Fibroblast of mammary gland (primary cell): ENCODE results near the gene IL10RB.

Experiments used
- DNase-seq: peaks from one replicate; pipeline ENCODE4 v3.0.0-alpha.2; 2010; ENCODE audit warnings: low read depth
- H3K4me3 ChIP-seq: 2 replicates; pipeline ENCODE4 v1.5.1; 2011; ENCODE audit warnings: low read depth, mild to moderate bottlenecking, low read length, moderate library complexity; ENCODE audit not compliant: control insufficient read depth
- TF ChIP-seq, protein P1 (sequence below): conservative IDR thresholded peaks from 2 replicates; pipeline ENCODE4 v1.5.1; 2011; ENCODE audit warnings: low read depth, low read length, inconsistent platforms; ENCODE audit not compliant: control insufficient read depth, insufficient read depth

Gene IL10RB

DNA sequence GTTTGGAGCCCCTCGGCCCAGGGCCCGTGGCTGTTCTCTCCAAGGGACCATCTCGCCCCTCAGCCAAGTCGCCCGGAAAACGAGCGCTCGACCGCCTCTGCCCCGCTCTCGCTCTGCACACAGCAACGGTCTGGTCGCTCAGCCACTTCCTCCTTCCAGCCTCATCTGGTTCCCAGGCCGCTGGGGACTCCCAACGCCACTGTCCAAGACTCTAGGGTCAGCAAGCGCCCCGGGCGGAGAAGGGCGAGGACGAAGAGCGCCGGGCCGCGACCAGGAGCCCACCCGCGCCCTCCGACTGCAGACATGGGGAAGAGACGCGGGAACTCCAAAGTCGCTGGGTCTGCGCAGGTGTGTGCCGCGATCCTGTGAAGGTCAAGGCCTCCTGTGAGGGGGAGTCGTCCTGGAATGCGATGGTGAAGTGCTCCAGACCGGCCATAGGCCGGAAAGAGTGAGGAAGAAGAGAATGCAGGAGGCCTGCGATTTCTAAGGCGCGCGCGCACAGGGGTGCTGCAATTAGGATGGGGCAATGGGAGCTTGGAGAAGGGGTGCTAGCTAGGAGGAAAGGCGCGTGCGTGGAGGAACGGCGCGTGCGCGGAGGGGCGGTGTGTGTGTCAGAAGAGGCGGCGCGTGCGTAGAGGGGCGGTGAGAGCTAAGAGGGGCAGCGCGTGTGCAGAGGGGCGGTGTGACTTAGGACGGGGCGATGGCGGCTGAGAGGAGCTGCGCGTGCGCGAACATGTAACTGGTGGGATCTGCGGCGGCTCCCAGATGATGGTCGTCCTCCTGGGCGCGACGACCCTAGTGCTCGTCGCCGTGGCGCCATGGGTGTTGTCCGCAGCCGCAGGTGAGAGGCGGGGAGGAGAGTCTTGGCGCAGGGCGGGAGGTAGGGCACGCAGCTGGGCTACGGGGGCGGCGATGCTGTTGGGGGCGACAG lies 58.4 kb downstream of the IL10RB start, which contains the start of gene IFNAR1:
IFNAR1 (plus strand) TSS at position 680 of the 931 bp plus-strand sequence; CDS start at position 766, 86 bp downstream.
- TF ChIP-seq, protein P1, sequence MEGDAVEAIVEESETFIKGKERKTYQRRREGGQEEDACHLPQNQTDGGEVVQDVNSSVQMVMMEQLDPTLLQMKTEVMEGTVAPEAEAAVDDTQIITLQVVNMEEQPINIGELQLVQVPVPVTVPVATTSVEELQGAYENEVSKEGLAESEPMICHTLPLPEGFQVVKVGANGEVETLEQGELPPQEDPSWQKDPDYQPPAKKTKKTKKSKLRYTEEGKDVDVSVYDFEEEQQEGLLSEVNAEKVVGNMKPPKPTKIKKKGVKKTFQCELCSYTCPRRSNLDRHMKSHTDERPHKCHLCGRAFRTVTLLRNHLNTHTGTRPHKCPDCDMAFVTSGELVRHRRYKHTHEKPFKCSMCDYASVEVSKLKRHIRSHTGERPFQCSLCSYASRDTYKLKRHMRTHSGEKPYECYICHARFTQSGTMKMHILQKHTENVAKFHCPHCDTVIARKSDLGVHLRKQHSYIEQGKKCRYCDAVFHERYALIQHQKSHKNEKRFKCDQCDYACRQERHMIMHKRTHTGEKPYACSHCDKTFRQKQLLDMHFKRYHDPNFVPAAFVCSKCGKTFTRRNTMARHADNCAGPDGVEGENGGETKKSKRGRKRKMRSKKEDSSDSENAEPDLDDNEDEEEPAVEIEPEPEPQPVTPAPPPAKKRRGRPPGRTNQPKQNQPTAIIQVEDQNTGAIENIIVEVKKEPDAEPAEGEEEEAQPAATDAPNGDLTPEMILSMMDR, result no peak
- H3K4me3 ChIP-seq, result peak within 1 kb of the TSS; percentile 94
- DNase-seq, result peak; percentile 97

DNA sequence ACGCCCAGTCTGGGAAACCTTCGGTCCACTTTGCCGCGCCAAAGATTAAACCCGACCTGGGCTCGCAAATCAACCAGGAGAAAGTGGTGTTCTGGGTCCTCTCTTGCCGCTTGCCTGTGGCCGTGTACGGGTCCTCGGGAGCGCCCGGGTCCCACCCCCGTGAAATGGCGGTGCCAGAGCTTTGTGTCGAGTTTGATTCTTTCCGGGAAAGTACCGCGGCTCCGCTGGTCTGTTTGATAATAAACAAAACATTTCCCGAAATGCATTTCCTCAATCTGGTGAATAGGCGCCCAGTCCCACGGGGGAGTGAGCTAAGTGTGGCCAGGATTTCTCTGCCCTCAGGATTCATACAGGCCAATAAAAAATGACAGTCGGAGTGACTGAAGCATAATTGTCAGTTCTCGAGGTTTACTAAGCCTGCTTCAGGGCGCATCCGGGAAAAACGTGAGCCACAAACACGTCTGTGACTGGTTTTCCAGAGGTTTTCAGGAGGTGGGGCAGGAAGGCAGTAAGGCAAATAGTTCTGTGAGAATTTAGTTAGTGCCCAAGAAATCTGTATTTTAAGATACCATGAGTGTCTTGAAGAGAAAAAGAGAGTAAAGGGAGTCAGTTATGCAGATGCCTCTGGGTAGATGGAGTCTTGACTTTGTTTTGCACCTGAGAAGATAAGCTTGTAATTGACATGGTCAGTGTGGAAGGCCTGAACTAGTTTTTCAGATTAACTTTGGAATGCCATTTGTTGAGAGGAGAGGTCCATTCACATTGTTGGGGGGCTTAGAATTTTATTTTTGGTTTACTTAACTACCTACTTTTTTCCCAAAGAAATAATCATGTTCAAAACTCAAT lies 59.3 kb downstream of the IL10RB start:
- DNase-seq, result peak; percentile 81
- peak overlapping the region; percentile 94 for H3K4me3 ChIP-seq
- TF ChIP-seq, protein P1, result no peak

DNA sequence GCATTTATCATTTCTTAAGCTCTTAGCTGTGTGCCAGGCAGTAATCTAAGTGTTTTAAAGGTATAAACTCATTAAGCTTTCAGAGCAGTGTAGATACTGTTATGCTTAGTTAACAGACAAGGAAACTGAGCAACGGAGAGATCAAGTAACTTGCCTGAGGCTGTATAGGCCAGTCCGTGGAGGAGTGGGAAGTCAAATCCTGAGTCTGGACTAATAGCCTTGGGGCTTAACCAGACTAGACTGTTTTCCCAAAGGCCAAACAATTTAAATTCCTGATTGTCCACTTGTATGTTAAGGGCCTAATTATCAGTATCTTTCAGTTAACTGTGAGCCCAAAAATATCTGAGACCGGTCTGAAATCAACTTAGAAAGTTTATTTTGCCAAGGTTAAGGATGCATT lies 61.2 kb downstream of the IL10RB start:
- TF ChIP-seq, protein P1, result no peak
- no peak overlapping the region for H3K4me3 ChIP-seq
- DNase-seq, result no peak

DNA sequence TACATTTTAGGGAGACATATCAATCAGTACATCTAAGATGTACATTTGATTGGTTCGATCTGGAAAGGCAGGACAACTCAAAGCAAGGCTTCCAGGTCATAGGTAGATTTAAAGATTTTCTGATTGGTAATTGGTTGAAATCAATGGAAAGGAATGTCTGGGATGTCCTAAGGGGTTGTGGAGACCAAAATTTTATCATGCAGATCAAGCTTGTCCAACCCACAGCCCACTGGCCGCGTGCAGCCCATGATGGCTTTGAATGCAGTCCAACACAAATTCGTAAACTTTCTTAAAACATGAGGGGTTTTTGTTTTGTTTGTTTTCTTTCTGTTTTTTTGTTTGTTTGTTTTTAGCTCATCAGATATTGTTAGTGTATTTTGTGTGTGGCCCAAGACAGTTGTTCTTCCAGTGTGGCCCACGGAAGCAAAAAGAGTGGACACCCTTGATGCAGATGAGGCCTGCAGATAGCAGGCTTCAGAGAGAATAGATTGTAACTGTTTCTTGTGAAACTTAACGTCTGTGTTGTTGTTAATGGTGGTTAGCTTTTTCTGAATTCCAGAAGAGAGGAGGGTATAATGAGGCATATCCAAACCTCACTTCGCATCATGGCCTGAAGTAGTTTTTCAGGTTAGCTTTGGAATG lies 61.7 kb downstream of the IL10RB start:
- DNase-seq, result no peak
- no peak overlapping the region for H3K4me3 ChIP-seq
- TF ChIP-seq, protein P1, result no peak

DNA sequence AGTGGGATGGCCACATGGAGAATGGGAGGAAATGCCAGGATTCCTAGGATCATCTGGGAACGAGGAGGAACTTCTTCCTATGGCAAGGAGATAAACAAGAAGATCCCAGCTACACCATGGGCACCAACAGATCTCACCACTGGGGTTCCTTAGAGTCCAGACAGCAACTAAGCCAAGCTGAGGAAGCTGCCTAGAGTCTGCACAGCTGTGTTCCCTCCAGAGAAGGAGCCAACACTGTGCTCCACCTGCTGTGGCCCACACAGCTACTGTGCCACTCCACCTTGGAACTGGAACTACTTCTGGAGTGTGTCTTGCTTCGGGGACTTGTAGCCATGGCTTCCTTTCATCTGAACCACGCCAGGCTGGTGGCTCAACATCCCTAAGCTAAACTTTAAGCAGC lies 64.6 kb downstream of the IL10RB start:
- TF ChIP-seq, protein P1, result no peak
- DNase-seq, result no peak
- H3K4me3 ChIP-seq, result no peak overlapping the region

DNA sequence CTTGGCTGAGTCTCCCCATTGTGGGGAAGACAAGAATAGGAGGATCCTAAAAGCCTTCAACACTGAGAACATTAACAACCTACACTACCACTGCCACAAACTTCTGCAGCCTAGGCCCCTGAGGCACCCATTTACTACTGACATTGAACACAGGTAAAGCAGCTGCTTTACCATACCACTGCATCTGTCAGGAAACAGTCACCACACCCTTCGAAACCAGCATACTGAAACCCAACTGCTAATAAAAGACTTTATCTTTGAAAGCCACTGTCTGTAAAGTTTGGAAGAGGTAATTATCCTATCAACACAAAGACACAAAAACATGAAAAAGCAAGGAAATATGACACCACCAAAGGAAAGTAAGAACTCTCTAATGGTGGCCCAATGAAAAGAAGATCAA lies 66.0 kb downstream of the IL10RB start:
- no peak for DNase-seq
- TF ChIP-seq, protein P1, result no peak
- H3K4me3 ChIP-seq, result no peak overlapping the region
